ENCODE measurements around the gene HIPK2. TPM values are rescaled to one million over a fixed set of nuclear protein-coding genes. Genes with fewer than 3 reads are reported as not detected.

The HIPK2 gene
- total RNA-seq, 2 donors from 2014 or later, result 54.4 to 72.7 TPM

DNA sequence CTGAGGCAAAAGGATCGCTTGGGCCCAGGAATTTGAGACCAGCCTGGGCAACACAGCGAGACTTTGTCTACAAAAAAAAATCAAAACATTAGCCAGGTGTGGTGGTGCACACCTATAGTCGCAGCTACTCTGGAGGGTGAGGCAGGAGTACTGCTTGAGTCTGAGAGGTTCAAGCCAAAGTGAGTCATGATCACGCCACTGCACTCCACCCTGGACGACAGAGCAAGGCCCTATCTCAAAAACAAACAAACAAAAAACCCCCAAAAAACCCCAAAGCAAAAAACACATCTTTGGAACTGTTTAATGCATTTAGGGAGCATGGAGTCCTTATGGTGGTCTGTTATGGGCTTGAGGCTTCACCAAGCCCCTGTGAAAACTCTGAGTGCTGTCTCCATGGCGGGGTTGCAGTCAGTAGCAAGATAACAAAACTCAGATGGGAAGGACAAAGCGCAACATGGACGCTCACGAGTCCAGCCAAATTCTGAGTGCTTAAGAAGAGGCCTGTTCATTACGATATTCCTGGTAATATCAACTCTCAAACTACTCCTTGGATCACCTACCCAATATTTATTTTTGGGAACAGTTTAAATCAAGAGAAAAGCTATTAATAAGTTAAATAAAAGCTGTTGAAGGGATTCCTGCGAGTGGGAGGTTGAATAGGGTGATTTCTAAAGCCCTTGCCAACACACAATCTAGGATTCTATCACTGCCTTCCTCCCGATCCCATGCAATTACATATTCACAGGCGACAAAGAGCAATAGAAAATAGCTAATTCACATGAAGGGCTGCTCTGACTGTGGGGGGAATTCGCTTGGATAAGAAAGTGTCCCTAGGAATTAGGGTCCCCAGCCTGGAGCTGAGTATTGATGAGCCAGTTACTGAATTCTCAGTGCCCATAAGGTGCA lies 123.3 kb downstream of the HIPK2 start:
- Histone ChIP-seq H3K27me3 (replicated peaks; ENCODE audit: insufficient read depth) (no peaks in the 10 kb centered on the region), H3K9me3 (no peaks in the 10 kb centered on the region), H3K36me3 (no peaks in the 10 kb centered on the region), H3K27ac (peak overlapping the region in 1 of 2 donors; percentile 4), H3K4me1 (replicated peaks) (peaks cover 11% of the 10 kb centered on the region), H3K4me3 (no peak overlapping the region)
- DNase-seq (ENCODE audit: low spot score), result no peak
- WGBS, result 80% methylated on average over 14 of the region's 14 CpGs
- intact Hi-C loops (cut with DNase I), result no loop called here
- TF ChIP-seq, protein P1, sequence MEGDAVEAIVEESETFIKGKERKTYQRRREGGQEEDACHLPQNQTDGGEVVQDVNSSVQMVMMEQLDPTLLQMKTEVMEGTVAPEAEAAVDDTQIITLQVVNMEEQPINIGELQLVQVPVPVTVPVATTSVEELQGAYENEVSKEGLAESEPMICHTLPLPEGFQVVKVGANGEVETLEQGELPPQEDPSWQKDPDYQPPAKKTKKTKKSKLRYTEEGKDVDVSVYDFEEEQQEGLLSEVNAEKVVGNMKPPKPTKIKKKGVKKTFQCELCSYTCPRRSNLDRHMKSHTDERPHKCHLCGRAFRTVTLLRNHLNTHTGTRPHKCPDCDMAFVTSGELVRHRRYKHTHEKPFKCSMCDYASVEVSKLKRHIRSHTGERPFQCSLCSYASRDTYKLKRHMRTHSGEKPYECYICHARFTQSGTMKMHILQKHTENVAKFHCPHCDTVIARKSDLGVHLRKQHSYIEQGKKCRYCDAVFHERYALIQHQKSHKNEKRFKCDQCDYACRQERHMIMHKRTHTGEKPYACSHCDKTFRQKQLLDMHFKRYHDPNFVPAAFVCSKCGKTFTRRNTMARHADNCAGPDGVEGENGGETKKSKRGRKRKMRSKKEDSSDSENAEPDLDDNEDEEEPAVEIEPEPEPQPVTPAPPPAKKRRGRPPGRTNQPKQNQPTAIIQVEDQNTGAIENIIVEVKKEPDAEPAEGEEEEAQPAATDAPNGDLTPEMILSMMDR (IDR thresholded peaks at IDR 0.05), result no peak
- no peak for TF ChIP-seq POLR2AphosphoS5 (IDR thresholded peaks at IDR 0.05)
- TF ChIP-seq POLR2A (IDR thresholded peaks at IDR 0.05), result no peak

DNA sequence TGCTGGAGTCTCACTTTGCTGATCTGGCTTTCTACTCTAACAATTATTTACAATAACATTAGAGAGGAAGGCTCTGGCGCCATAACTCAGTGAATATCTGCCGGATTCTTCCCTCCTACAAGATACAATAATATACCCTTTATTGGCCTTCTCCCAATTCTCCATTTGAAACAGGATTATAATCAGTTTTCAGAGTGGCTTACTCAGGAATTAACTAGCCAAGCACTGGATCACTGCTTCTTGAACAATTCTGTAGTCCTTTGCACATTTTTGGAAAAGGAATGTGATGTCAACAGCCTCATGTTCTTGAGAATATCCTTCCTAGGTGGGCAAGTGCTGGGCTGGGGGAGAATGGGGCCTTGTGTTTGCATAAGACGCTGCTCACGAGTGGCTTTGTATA lies 125.9 kb downstream of the HIPK2 start:
- peaks cover 11% of the 10 kb centered on the region for H3K4me1 ChIP-seq (replicated peaks)
- intact Hi-C loops (cut with DNase I), result no loop called here
- WGBS, result 61% methylated on average over 4 of the region's 4 CpGs
- H3K27ac ChIP-seq, result peak overlapping the region in 1 of 2 donors; percentile 37
- H3K9me3 ChIP-seq, result no peaks in the 10 kb centered on the region
- TF ChIP-seq POLR2AphosphoS5 (IDR thresholded peaks at IDR 0.05), result no peak
- TF ChIP-seq, protein P1 (IDR thresholded peaks at IDR 0.05), result no peak
- no peak for TF ChIP-seq POLR2A (IDR thresholded peaks at IDR 0.05)
- H3K4me3 ChIP-seq, result no peak overlapping the region
- DNase-seq (ENCODE audit: low spot score), result no peak
- H3K36me3 ChIP-seq, result no peaks in the 10 kb centered on the region
- H3K27me3 ChIP-seq (replicated peaks; ENCODE audit: insufficient read depth), result no peaks in the 10 kb centered on the region

DNA sequence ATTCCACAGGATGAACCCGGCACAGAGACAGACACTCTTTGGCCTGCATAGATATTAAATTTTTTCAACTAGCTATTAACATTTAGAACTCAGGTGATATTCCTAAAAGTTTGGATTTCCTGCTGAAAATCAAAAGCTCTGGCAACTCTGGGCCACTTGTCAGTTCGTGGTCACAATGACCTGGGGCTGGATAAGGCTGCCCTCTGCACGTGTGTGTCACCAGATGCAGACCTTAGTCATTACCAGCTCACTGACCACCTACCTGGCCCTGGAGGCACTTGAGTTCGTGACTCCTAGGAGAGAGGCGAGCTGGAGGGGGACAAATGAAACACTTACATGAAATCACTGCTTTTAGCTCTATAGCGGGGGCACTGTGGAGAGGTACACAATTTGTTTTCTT lies 126.5 kb downstream of the HIPK2 start:
- H3K4me3 ChIP-seq, result no peak overlapping the region
- 85% methylated on average over 6 of the region's 6 CpGs for WGBS
- no peaks in the 10 kb centered on the region for H3K36me3 ChIP-seq
- intact Hi-C loops (cut with DNase I), result no loop called here
- H3K27me3 ChIP-seq (replicated peaks; ENCODE audit: insufficient read depth), result no peaks in the 10 kb centered on the region
- TF ChIP-seq, protein P1 (IDR thresholded peaks at IDR 0.05), result no peak
- TF ChIP-seq POLR2A (IDR thresholded peaks at IDR 0.05) (no peak), POLR2AphosphoS5 (IDR thresholded peaks at IDR 0.05) (no peak)
- H3K9me3 ChIP-seq, result no peaks in the 10 kb centered on the region
- H3K4me1 ChIP-seq (replicated peaks), result peaks cover 11% of the 10 kb centered on the region
- no peak for DNase-seq (ENCODE audit: low spot score)
- peak overlapping the region in 1 of 2 donors; percentile 37 for H3K27ac ChIP-seq

- no peaks in the 10 kb centered on the region for H3K9me3 ChIP-seq
- peak overlapping the region; percentile 24 to 46 for H3K27ac ChIP-seq
- intact Hi-C loops (cut with DNase I), result no loop called here
- 73% methylated on average over 12 of the region's 12 CpGs for WGBS
- H3K4me3 ChIP-seq, result no peak overlapping the region
- no peaks in the 10 kb centered on the region for H3K27me3 ChIP-seq (replicated peaks; ENCODE audit: insufficient read depth)
- H3K36me3 ChIP-seq, result no peaks in the 10 kb centered on the region
- peaks cover 11% of the 10 kb centered on the region for H3K4me1 ChIP-seq (replicated peaks)
- DNase-seq (ENCODE audit: low spot score), result no peak
- TF ChIP-seq POLR2AphosphoS5 (IDR thresholded peaks at IDR 0.05) (no peak), POLR2A (IDR thresholded peaks at IDR 0.05) (no peak)
- TF ChIP-seq, protein P1 (IDR thresholded peaks at IDR 0.05), result no peak
These were observed 127.2 kb downstream of the HIPK2 start for GRCh38 chr7:139650429-139651100.
